Osteocyte (in vitro differentiated cells): Measurements from ENCODE around the gene CD22. TPM values are rescaled to one million over a fixed set of nuclear protein-coding genes. Genes with fewer than 3 reads are reported as not detected.
A peak's percentile ranks its signal among the peaks of the same experiment; 100 is the strongest.
"Not testable (repeated sequence)": the region's sequence is repeated elsewhere in the genome, so short reads cannot be mapped to it uniquely, and the experiment has no call there.

Experiments
- DNase-seq: peaks from one replicate; pipeline ENCODE4 v3.0.0; 2021; ENCODE audit warnings: mixed read lengths; ENCODE audit not compliant: unreplicated experiment; ENCODE audit errors: extremely low spot score
- H3K27ac Mint-ChIP-seq: one replicate; pipeline ENCODE4 v1.8.0; 2021; ENCODE audit warnings: mild to moderate bottlenecking, mixed read lengths; ENCODE audit not compliant: unreplicated experiment
- H3K27me3 Mint-ChIP-seq: one replicate; pipeline ENCODE4 v1.8.0; 2021; ENCODE audit warnings: mixed read lengths; ENCODE audit not compliant: unreplicated experiment
- H3K36me3 Mint-ChIP-seq: one replicate; pipeline ENCODE4 v1.8.0; 2021; ENCODE audit warnings: mixed read lengths; ENCODE audit not compliant: unreplicated experiment
- H3K4me1 Mint-ChIP-seq: one replicate; pipeline ENCODE4 v1.8.0; 2021; ENCODE audit warnings: mixed read lengths; ENCODE audit not compliant: unreplicated experiment
- H3K4me3 Mint-ChIP-seq: one replicate; pipeline ENCODE4 v1.8.0; 2021; ENCODE audit warnings: mild to moderate bottlenecking, moderate library complexity, mixed read lengths; ENCODE audit not compliant: unreplicated experiment
- H3K9me3 Mint-ChIP-seq: one replicate; pipeline ENCODE4 v1.8.0; 2021; ENCODE audit warnings: mixed read lengths; ENCODE audit not compliant: unreplicated experiment
- total RNA-seq: library from RNA; stranded (reverse); gene quantifications from 2 replicates; pipeline ENCODE4 v1.2.1, GENCODE V29; 2021
- TF ChIP-seq, protein P1 (sequence below): fragments of 200-600 bp; sonication (generic); IDR thresholded peaks from 2 replicates; pipeline ENCODE4 v1.5.0; 2021; ENCODE audit warnings: antibody characterized with exemption, mild to moderate bottlenecking, moderate library complexity

Gene CD22
- total RNA-seq, 1 donor from 2014 or later = not detected

GRCh38 chr19:35375505-35376307, 46.7 kb downstream of the CD22 start:
- H3K9me3 Mint-ChIP-seq = no peaks in the 10 kb centered on the region
- TF ChIP-seq, protein P1, sequence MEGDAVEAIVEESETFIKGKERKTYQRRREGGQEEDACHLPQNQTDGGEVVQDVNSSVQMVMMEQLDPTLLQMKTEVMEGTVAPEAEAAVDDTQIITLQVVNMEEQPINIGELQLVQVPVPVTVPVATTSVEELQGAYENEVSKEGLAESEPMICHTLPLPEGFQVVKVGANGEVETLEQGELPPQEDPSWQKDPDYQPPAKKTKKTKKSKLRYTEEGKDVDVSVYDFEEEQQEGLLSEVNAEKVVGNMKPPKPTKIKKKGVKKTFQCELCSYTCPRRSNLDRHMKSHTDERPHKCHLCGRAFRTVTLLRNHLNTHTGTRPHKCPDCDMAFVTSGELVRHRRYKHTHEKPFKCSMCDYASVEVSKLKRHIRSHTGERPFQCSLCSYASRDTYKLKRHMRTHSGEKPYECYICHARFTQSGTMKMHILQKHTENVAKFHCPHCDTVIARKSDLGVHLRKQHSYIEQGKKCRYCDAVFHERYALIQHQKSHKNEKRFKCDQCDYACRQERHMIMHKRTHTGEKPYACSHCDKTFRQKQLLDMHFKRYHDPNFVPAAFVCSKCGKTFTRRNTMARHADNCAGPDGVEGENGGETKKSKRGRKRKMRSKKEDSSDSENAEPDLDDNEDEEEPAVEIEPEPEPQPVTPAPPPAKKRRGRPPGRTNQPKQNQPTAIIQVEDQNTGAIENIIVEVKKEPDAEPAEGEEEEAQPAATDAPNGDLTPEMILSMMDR = no peak
- H3K27ac Mint-ChIP-seq = no peak overlapping the region

GRCh38 chr19:35377656-35378055, 48.7 kb downstream of the CD22 start:
- Mint-ChIP-seq H3K27me3 (no peaks in the 10 kb centered on the region), H3K4me3 (no peak overlapping the region), H3K4me1 (no peaks in the 10 kb centered on the region), H3K27ac (no peak overlapping the region), H3K36me3 (no peaks in the 10 kb centered on the region), H3K9me3 (no peaks in the 10 kb centered on the region)
- peak; percentile 25 for DNase-seq
- TF ChIP-seq, protein P1 = no peak

More at GRCh38 chr19:35375505-35376307, 46.7 kb downstream of the CD22 start:
- H3K36me3 Mint-ChIP-seq = no peaks in the 10 kb centered on the region
- no peaks in the 10 kb centered on the region for H3K27me3 Mint-ChIP-seq
- no peak overlapping the region for H3K4me3 Mint-ChIP-seq
- peak; percentile 82 for DNase-seq
- no peaks in the 10 kb centered on the region for H3K4me1 Mint-ChIP-seq

DNA sequence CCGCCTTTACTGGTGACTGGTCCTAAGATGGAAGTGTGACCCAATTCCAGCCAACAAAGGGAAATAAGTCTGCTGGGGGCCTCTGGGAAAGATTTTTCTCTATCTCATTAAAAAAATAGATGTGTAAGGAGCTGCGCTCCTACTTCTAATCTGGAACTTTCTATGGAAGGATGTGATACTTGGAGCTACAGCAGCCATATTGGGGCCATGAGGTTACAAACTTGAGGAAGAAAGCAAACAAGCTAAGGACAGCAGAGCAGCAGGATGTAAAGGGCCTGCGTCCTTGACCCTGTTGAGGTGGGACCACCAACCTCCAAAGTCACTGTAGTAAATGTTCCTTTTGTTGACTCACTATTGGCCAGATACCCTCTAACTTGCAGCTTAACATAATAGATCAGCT, 49.4 kb downstream of the CD22 start:
- DNase-seq = peak; percentile 15
- TF ChIP-seq, protein P1 = no peak
- Mint-ChIP-seq H3K4me3 (no peak overlapping the region), H3K36me3 (no peaks in the 10 kb centered on the region), H3K27ac (no peak overlapping the region), H3K9me3 (no peaks in the 10 kb centered on the region), H3K4me1 (no peaks in the 10 kb centered on the region), H3K27me3 (no peaks in the 10 kb centered on the region)

DNA sequence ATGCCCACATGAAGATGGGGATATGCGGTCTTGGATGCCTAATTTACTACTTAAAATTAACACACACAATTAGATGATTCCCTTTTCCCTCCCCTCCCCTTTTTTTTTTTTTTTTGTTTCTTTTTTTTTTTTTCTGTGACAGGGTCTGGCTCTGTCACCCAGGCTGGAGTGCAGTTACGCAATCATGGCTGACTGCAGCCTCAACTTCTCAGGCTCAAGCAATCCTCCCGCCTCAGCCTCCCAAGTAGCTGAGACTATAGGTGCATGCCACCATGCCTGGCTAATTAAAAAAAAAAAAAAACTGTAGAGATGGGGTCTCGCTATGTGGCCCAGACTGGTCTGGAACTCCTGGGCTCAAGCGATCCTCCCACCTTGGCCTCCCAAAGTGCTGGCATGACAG, 50.6 kb downstream of the CD22 start:
- peak; percentile 19 for DNase-seq
- H3K9me3 Mint-ChIP-seq, H3K36me3 Mint-ChIP-seq, H3K27ac Mint-ChIP-seq, H3K4me1 Mint-ChIP-seq, H3K27me3 Mint-ChIP-seq, H3K4me3 Mint-ChIP-seq: not testable (repeated sequence)

GRCh38 chr19:35379992-35380391, 51.0 kb downstream of the CD22 start:
- no peak overlapping the region for H3K4me3 Mint-ChIP-seq
- peak; percentile 32 for DNase-seq
- TF ChIP-seq, protein P1 = no peak
- H3K4me1 Mint-ChIP-seq = no peaks in the 10 kb centered on the region
- no peaks in the 10 kb centered on the region for H3K27me3 Mint-ChIP-seq
- no peaks in the 10 kb centered on the region for H3K9me3 Mint-ChIP-seq
- H3K27ac Mint-ChIP-seq = no peak overlapping the region
- no peaks in the 10 kb centered on the region for H3K36me3 Mint-ChIP-seq
